BJ (cell line): ENCODE data around the gene ENOX1. TPM values are rescaled to one million over a fixed set of nuclear protein-coding genes. Genes with fewer than 3 reads are reported as not detected.

Experiments used
- CTCF ChIA-PET: fragments of 350-600 bp; formaldehyde crosslinking; extraction: SDS; loops from one replicate; lab custom pipeline; 2021; ENCODE audit warnings: antibody characterized with exemption, inconsistent platforms; lab: Yijun Ruan, JAX
- POLR2A ChIA-PET: fragments of 300-600 bp; sonication (Branson Sonifier 250); formaldehyde crosslinking; extraction: SDS; loops from one replicate; lab custom pipeline; 2021; ENCODE audit warnings: antibody characterized with exemption; lab: Charles Lee
- DNase-seq: peaks from one replicate; pipeline ENCODE4 v3.0.0-alpha.2; 2011; ENCODE audit warnings: low read depth
- H3K27me3 ChIP-seq: 2 replicates; pipeline ENCODE4 v1.6.0; 2011; ENCODE audit warnings: low read length; ENCODE audit not compliant: control insufficient read depth, insufficient read depth
- H3K36me3 ChIP-seq: 2 replicates; pipeline ENCODE4 v1.5.1; 2011; ENCODE audit warnings: low read length; ENCODE audit not compliant: control insufficient read depth, insufficient read depth
- H3K4me3 ChIP-seq: 2 replicates; pipeline ENCODE4 v1.5.1; 2011; ENCODE audit warnings: low read depth, mild to moderate bottlenecking, control low read depth, low read length
- CTCF ChIP-seq: IDR thresholded peaks from 2 replicates; pipeline ENCODE4 v1.5.1; 2011; ENCODE audit warnings: low read depth, mild to moderate bottlenecking, control low read depth, inconsistent platforms, low read length, moderate library complexity; ENCODE audit not compliant: insufficient read depth
- polyA plus RNA-seq: library from polyadenylated mRNA; depleted of rRNA; stranded (reverse); fragments of >200 nt; gene quantifications from 2 replicates; pipeline ENCODE4 v1.2.3, GENCODE V29; 2011

ENOX1 gene
- polyA plus RNA-seq, 1 experiment, result 2.1 TPM

- Histone ChIP-seq H3K36me3 (no peaks in the 10 kb centered on the region), H3K4me3 (no peak overlapping the region), H3K27me3 (no peaks in the 10 kb centered on the region)
- TF ChIP-seq CTCF, result no peak
- ChIA-PET POLR2A (no interaction called here), CTCF (no interaction called here)
- no peak for DNase-seq
Measured at GRCh38 chr13:43784496-43784895, 2.3 kb downstream of the ENOX1 start.

- H3K4me3 ChIP-seq, result no peak overlapping the region
- H3K36me3 ChIP-seq, result no peaks in the 10 kb centered on the region
- no peaks in the 10 kb centered on the region for H3K27me3 ChIP-seq
- POLR2A ChIA-PET, result no interaction called here
- no peak for TF ChIP-seq CTCF
- DNase-seq, result no peak
- CTCF ChIA-PET, result no interaction called here
Measured at GRCh38 chr13:43783820-43784219, 3.0 kb downstream of the ENOX1 start.

GRCh38 chr13:43782686-43783085 is 4.1 kb downstream of the ENOX1 start:
- no peak overlapping the region for H3K4me3 ChIP-seq
- POLR2A ChIA-PET, result no interaction called here
- CTCF ChIA-PET, result no interaction called here
- DNase-seq, result no peak
- H3K27me3 ChIP-seq, result no peaks in the 10 kb centered on the region
- H3K36me3 ChIP-seq, result no peaks in the 10 kb centered on the region
- no peak for TF ChIP-seq CTCF

- DNase-seq, result no peak
- no peak for TF ChIP-seq CTCF
- CTCF ChIA-PET, result no interaction called here
- POLR2A ChIA-PET, result no interaction called here
- Histone ChIP-seq H3K4me3 (no peak overlapping the region), H3K36me3 (no peaks in the 10 kb centered on the region), H3K27me3 (no peaks in the 10 kb centered on the region)
Measured at GRCh38 chr13:43780666-43781065, 6.1 kb downstream of the ENOX1 start.

GRCh38 chr13:43776501-43777079 is 10.2 kb downstream of the ENOX1 start:
- H3K4me3 ChIP-seq, result no peak overlapping the region
- TF ChIP-seq CTCF, result no peak
- ChIA-PET POLR2A (no interaction called here), CTCF (interaction anchor here (1.2 kb wide), 1 partner anchor 12 kb away, joined by 3 read pairs; no protein-coding TSS in a partner anchor)
- no peak for DNase-seq
- H3K27me3 ChIP-seq, result no peaks in the 10 kb centered on the region
- no peaks in the 10 kb centered on the region for H3K36me3 ChIP-seq
